ENCODE data around the gene CSMD2. TPM values are rescaled to one million over a fixed set of nuclear protein-coding genes. Genes with fewer than 3 reads are reported as not detected.

The CSMD2 gene
- total RNA-seq, 1 experiment from 2014 or later, result 0.22 TPM

- Histone ChIP-seq H3K9ac (ENCODE audit: low read length) (no peak overlapping the region), H3K79me2 (ENCODE audit: insufficient read depth, low read length) (no peaks in the 10 kb centered on the region), H4K20me1 (ENCODE audit: insufficient read depth) (no peaks in the 10 kb centered on the region), H3K9me3 (ENCODE audit: control insufficient read depth in 1 of 2, insufficient read depth in 1 of 2, low read depth in 1 of 2, low read length in 2 of 2) (no peaks in the 10 kb centered on the region), H2AFZ (ENCODE audit: low read depth, low read length, poor library complexity, severe bottlenecking) (no peak overlapping the region), H3K27me3 (ENCODE audit: insufficient read depth, low read length) (peaks cover 32% of the 10 kb centered on the region; the same call in 1 of the 2 replicates), H3K4me3 (replicated peaks in 1 of 2; ENCODE audit: low read depth in 1 of 2, low read length in 2 of 2) (no peak overlapping the region), H3K9me2 (ENCODE audit: insufficient read depth) (no peaks in the 10 kb centered on the region), H3K4me2 (ENCODE audit: low read length) (peak overlapping the region; percentile 25), H3K36me3 (ENCODE audit: control insufficient read depth in 1 of 2, insufficient read depth in 2 of 2, low read length in 2 of 2) (no peaks in the 10 kb centered on the region), H3K4me1 (ENCODE audit: control insufficient read depth in 1 of 2, insufficient read depth in 2 of 2, low read length in 2 of 2) (peaks cover 0 to 11% of the 10 kb centered on the region in 2 experiments; a peak in 2 of 4 replicates), H3K27ac (ENCODE audit: low read depth, low read length) (no peak overlapping the region)
- ChIA-PET POLR2A (no interaction called here), RAD21 (ENCODE audit: low non-redundant PET in 1 of 2, low total read pairs in 2 of 2, uncharacterized antibody in 2 of 2, unreplicated experiment in 2 of 2) (no interaction called here), CTCF (no interaction called here)
- BruUV-seq (replicated peaks), result no TSS peak
- intact Hi-C loops (cut with micrococcal nuclease), result no loop called here
- peak; percentile 37; the same call in 1 of the 2 replicates for TF ChIP-seq CEBPB (IDR thresholded peaks at IDR 0.05; ENCODE audit: low read depth)
- TF ChIP-seq POLR2AphosphoS5 (IDR thresholded peaks at IDR 0.05; ENCODE audit: low read depth, low read length), result no peak
- TF ChIP-seq RAD21 (IDR thresholded peaks at IDR 0.05; ENCODE audit: low read depth), result no peak; the same call in 1 of the 2 replicates
- TF ChIP-seq MAX (IDR thresholded peaks at IDR 0.05), result peak; percentile 91
- TF ChIP-seq JUND (IDR thresholded peaks at IDR 0.05), result peak; percentile 65
- peak; percentile 75 for TF ChIP-seq FOSL1 (IDR thresholded peaks at IDR 0.05; ENCODE audit: low read depth)
- peak; percentile 48 for TF ChIP-seq SP1 (IDR thresholded peaks at IDR 0.05; ENCODE audit: low read depth)
- TF ChIP-seq CBX3 (IDR thresholded peaks at IDR 0.05; ENCODE audit: low read depth), result peak; percentile 66; the same call in 1 of the 2 replicates
- ATAC-seq (peak; percentile 76), DNase-seq (ENCODE audit: low read depth, low spot score) (peak; percentile 27)
Measured at GRCh38 chr1:34199927-34200326, 34.9 kb upstream of the CSMD2 start.

- Histone ChIP-seq H3K4me3 (replicated peaks in 1 of 2; ENCODE audit: low read depth in 1 of 2, low read length in 2 of 2) (no peak overlapping the region), H3K36me3 (ENCODE audit: control insufficient read depth in 1 of 2, insufficient read depth in 2 of 2, low read length in 2 of 2) (no peaks in the 10 kb centered on the region), H3K4me1 (ENCODE audit: control insufficient read depth in 1 of 2, insufficient read depth in 2 of 2, low read length in 2 of 2) (no peaks in the 10 kb centered on the region; a peak in 1 of 4 replicates), H3K9ac (ENCODE audit: low read length) (no peak overlapping the region), H4K20me1 (ENCODE audit: insufficient read depth) (no peaks in the 10 kb centered on the region), H2AFZ (ENCODE audit: low read depth, low read length, poor library complexity, severe bottlenecking) (no peak overlapping the region), H3K27me3 (ENCODE audit: insufficient read depth, low read length) (peaks cover 18% of the 10 kb centered on the region; the same call in 1 of the 2 replicates), H3K27ac (ENCODE audit: low read depth, low read length) (no peak overlapping the region), H3K79me2 (ENCODE audit: insufficient read depth, low read length) (no peaks in the 10 kb centered on the region), H3K4me2 (ENCODE audit: low read length) (no peak overlapping the region), H3K9me3 (ENCODE audit: control insufficient read depth in 1 of 2, insufficient read depth in 1 of 2, low read depth in 1 of 2, low read length in 2 of 2) (no peaks in the 10 kb centered on the region), H3K9me2 (ENCODE audit: insufficient read depth) (no peaks in the 10 kb centered on the region)
- intact Hi-C loops (cut with micrococcal nuclease), result no loop called here
- ChIA-PET CTCF (no interaction called here), RAD21 (ENCODE audit: low non-redundant PET in 1 of 2, low total read pairs in 2 of 2, uncharacterized antibody in 2 of 2, unreplicated experiment in 2 of 2) (no interaction called here), POLR2A (no interaction called here)
- DNase-seq (ENCODE audit: low read depth, low spot score) (no peak), ATAC-seq (no peak)
- BruUV-seq (replicated peaks), result no TSS peak
- no peak for TF ChIP-seq CEBPB (IDR thresholded peaks at IDR 0.05; ENCODE audit: low read depth)
- no peak for TF ChIP-seq POLR2A (IDR thresholded peaks at IDR 0.05; ENCODE audit: borderline replicate concordance, extremely low read depth, insufficient read depth, insufficient read length)
- TF ChIP-seq SIN3A (IDR thresholded peaks at IDR 0.05; ENCODE audit: low read depth), result no peak
- no peak for TF ChIP-seq CTCF (IDR thresholded peaks at IDR 0.05 in 2 of 3, conservative IDR thresholded peaks at IDR 0.05 in 1 of 3; ENCODE audit: borderline replicate concordance in 1 of 3, insufficient read depth in 1 of 3, low read depth in 2 of 3, low read length in 2 of 3)
- no peak for TF ChIP-seq SP1 (IDR thresholded peaks at IDR 0.05; ENCODE audit: low read depth)
- TF ChIP-seq RAD21 (IDR thresholded peaks at IDR 0.05; ENCODE audit: low read depth), result no peak
- no peak for TF ChIP-seq CBX3 (IDR thresholded peaks at IDR 0.05; ENCODE audit: low read depth)
- TF ChIP-seq ELF1 (IDR thresholded peaks at IDR 0.05; ENCODE audit: borderline replicate concordance, low read depth), result no peak
- no peak for TF ChIP-seq ATF3 (IDR thresholded peaks at IDR 0.05)
- no peak for TF ChIP-seq YY1 (IDR thresholded peaks at IDR 0.05; ENCODE audit: extremely low read depth, insufficient replicate concordance, low read depth, low read length)
- TF ChIP-seq FOSL1 (IDR thresholded peaks at IDR 0.05; ENCODE audit: low read depth), result no peak
- TF ChIP-seq MAX (IDR thresholded peaks at IDR 0.05), result no peak
- no peak for TF ChIP-seq TCF7L2 (IDR thresholded peaks at IDR 0.05; ENCODE audit: borderline replicate concordance, extremely low read depth, insufficient read depth, insufficient read length)
- no peak for TF ChIP-seq EZH2 (IDR thresholded peaks at IDR 0.05)
Measured at GRCh38 chr1:34192621-34193020, 27.6 kb upstream of the CSMD2 start.
